ENCODE measurements around the gene PEX7. TPM values are rescaled to one million over a fixed set of nuclear protein-coding genes. Genes with fewer than 3 reads are reported as not detected.
A peak's percentile ranks its signal among the peaks of the same experiment; 100 is the strongest.

The PEX7 gene
- total RNA-seq, 1 donor from 2014 or later = 5.2 TPM

DNA sequence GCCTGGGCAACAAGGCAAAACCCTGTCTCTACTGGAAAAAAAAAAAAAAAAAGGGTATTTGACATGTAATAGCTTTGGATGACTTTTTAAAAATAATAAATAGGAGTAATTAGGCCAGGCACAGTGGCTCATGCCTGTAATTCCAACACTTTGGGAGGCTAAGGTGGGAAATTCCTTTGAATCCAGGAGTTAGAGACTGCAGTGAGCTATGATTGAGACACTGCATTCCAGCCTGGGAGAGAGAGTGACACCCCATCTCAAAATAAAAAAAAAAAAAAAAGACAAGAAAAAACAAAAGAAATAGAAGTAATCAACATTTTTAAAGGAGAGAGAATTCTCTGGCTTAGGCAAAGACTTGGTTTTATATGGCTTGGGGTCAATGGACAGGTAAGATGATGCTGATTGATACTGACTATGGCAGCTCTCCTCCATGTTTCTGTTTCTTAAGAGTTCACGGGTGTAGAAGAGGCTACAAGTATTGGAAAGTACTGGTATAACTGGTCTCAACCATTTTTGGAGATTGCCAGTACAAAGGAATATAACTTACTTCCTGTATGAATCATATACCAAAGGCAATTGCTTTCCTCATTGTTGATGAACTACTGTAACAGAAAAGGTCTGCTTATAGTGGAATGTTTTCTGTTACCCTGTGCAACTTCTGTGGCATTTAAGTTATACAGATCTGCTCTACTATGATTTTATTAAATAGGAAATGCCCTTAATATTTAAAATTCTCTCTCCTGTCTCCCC, 40.2 kb upstream of the PEX7 start:
- DNase-seq (ENCODE audit: extremely low spot score, unreplicated experiment) = no peak
- H3K9me3 Mint-ChIP-seq (ENCODE audit: unreplicated experiment) = no peaks in the 10 kb centered on the region

GRCh38 chr6:136783021-136783420, 39.4 kb upstream of the PEX7 start:
- no peak for DNase-seq (ENCODE audit: extremely low spot score, unreplicated experiment)
- H3K9me3 Mint-ChIP-seq (ENCODE audit: unreplicated experiment) = no peaks in the 10 kb centered on the region
- peaks cover 14% of the 10 kb centered on the region for H3K4me1 Mint-ChIP-seq (ENCODE audit: unreplicated experiment)
- no peaks in the 10 kb centered on the region for H3K36me3 Mint-ChIP-seq (ENCODE audit: unreplicated experiment)
- no peak overlapping the region for H3K27ac Mint-ChIP-seq (ENCODE audit: unreplicated experiment)
- H3K4me3 Mint-ChIP-seq (ENCODE audit: unreplicated experiment) = no peak overlapping the region
- no peaks in the 10 kb centered on the region for H3K27me3 Mint-ChIP-seq (ENCODE audit: unreplicated experiment)
- TF ChIP-seq CTCF (IDR thresholded peaks at IDR 0.05) = no peak

More for the DNA sequence above, 40.2 kb upstream of the PEX7 start:
- Mint-ChIP-seq H3K4me1 (ENCODE audit: unreplicated experiment) (peaks cover 8% of the 10 kb centered on the region), H3K27me3 (ENCODE audit: unreplicated experiment) (no peaks in the 10 kb centered on the region), H3K36me3 (ENCODE audit: unreplicated experiment) (no peaks in the 10 kb centered on the region), H3K27ac (ENCODE audit: unreplicated experiment) (peak overlapping the region; percentile 62), H3K4me3 (ENCODE audit: unreplicated experiment) (no peak overlapping the region)
- no peak for TF ChIP-seq CTCF (IDR thresholded peaks at IDR 0.05)

- no peak overlapping the region for H3K4me3 Mint-ChIP-seq (ENCODE audit: unreplicated experiment)
- H3K36me3 Mint-ChIP-seq (ENCODE audit: unreplicated experiment) = no peaks in the 10 kb centered on the region
- TF ChIP-seq CTCF (IDR thresholded peaks at IDR 0.05) = no peak
- DNase-seq (ENCODE audit: extremely low spot score, unreplicated experiment) = no peak
- H3K9me3 Mint-ChIP-seq (ENCODE audit: unreplicated experiment) = no peaks in the 10 kb centered on the region
- H3K4me1 Mint-ChIP-seq (ENCODE audit: unreplicated experiment) = peaks cover 19% of the 10 kb centered on the region
- H3K27me3 Mint-ChIP-seq (ENCODE audit: unreplicated experiment) = no peaks in the 10 kb centered on the region
- no peak overlapping the region for H3K27ac Mint-ChIP-seq (ENCODE audit: unreplicated experiment)
Observed at GRCh38 chr6:136783495-136784270, 38.7 kb upstream of the PEX7 start.

DNA sequence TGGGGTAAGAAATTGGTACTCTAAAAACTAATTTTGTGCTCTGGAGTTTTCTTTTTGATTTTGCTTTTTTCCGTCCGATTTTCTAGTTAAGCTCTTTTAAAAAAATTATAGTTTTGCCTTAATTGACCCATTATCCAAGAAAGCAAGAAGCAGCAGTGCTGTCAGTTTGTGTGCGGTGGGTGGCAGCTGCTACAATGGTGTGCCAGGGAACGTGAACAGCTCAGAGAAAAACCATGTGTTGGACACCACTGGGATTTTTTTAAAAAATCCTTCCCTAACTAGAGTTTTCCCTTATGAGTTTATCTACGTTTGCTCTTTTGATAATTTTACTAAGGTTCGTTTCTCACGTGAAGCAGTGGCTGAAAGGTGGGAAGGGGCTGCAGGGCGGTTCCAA, 38.1 kb upstream of the PEX7 start:
- H3K27ac Mint-ChIP-seq (ENCODE audit: unreplicated experiment) = no peak overlapping the region
- H3K27me3 Mint-ChIP-seq (ENCODE audit: unreplicated experiment) = no peaks in the 10 kb centered on the region
- no peak for DNase-seq (ENCODE audit: extremely low spot score, unreplicated experiment)
- no peak overlapping the region for H3K4me3 Mint-ChIP-seq (ENCODE audit: unreplicated experiment)
- H3K36me3 Mint-ChIP-seq (ENCODE audit: unreplicated experiment) = no peaks in the 10 kb centered on the region
- H3K4me1 Mint-ChIP-seq (ENCODE audit: unreplicated experiment) = peaks cover 19% of the 10 kb centered on the region
- TF ChIP-seq CTCF (IDR thresholded peaks at IDR 0.05) = no peak
- no peaks in the 10 kb centered on the region for H3K9me3 Mint-ChIP-seq (ENCODE audit: unreplicated experiment)

All from osteocyte (in vitro differentiated cells).